K562 (cell line): ENCODE measurements around the gene NARF. TPM values are rescaled to one million over a fixed set of nuclear protein-coding genes. Genes with fewer than 3 reads are reported as not detected.

Source experiments
- AFF4 ChIP-seq: sonication (generic); formaldehyde crosslinking; IDR thresholded peaks from 2 replicates; pipeline ENCODE4 v1.8.0; 2023; ENCODE audit warnings: mild to moderate bottlenecking, missing genetic modification reagents
- CTCFL ChIP-seq: IDR thresholded peaks from 2 replicates; pipeline ENCODE4 v1.6.1; 2011; ENCODE audit warnings: borderline replicate concordance, low read depth, mild to moderate bottlenecking, moderate library complexity, low read length; ENCODE audit not compliant: insufficient read depth, poor library complexity, severe bottlenecking
- ZBTB33 ChIP-seq: sonication (generic); formaldehyde crosslinking; IDR thresholded peaks from 2 replicates; pipeline ENCODE4 v1.8.1; 2023; ENCODE audit warnings: mild to moderate bottlenecking, missing genetic modification reagents
- polyA plus RNA-seq, 8 experiments: library from polyadenylated mRNA; depleted of rRNA in 4 of 8; stranded (reverse) in 5 of 8; unstranded in 3 of 8; fragments of >200 nt; fragmentation: Nextera tagmentation in 2 of 8; fragmentation: Illumina TruSeq in 1 of 8; extraction: Ambion mirVana in 2 of 8; extraction: Trizol in 1 of 8; gene quantifications; 2 replicates each; pipeline versions ENCODE4 v1.2.1 to v1.2.3, GENCODE V29; 2011 to 2014; ENCODE audit warnings: inconsistent platforms in 1 of 8, missing spikeins in 1 of 8
- total RNA-seq, 7 experiments: library from RNA; depleted of rRNA in 6 of 7; stranded (reverse); fragments of >200 nt in 6 of 7; fragmentation: Illumina TruSeq in 2 of 7; extraction: Trizol in 2 of 7; gene quantifications; 2 replicates each; pipeline versions ENCODE4 v1.2.1 to v1.2.3, GENCODE V29; 2011 to 2021; ENCODE audit warnings: low replicate concordance in 1 of 7

The NARF gene
- total and polyA plus RNA-seq, 9 of the 15 experiments (the other 6 are each of a cell fraction or from before 2014, with no cell fraction given), result 60.4 to 423 (median 132) TPM

- peak; percentile 49 for TF ChIP-seq CTCFL
- TF ChIP-seq AFF4 (CRISPR knock-in tag), result no peak
- TF ChIP-seq ZBTB33 (CRISPR knock-in tag), result 0 out of 2 replicates have a peak, but pooled peaks have one; percentile 11
Observed at GRCh38 chr17:82424001-82424862, 34.3 kb upstream of the NARF start (continued).
